SK-N-SH (cell line): Measurements from ENCODE around the gene OR10A3. TPM values are rescaled to one million over a fixed set of nuclear protein-coding genes. Genes with fewer than 3 reads are reported as not detected.
A peak's percentile ranks its signal among the peaks of the same experiment; 100 is the strongest.

Experiments used
- CTCF ChIA-PET: fragments of 300-600, 350-600 bp; formaldehyde crosslinking; extraction: SDS; loops from one replicate; lab custom pipeline; 2021; lab: Yijun Ruan, JAX
- POLR2A ChIA-PET: fragments of 350-600 bp; sonication (Branson Sonifier 250); formaldehyde crosslinking; extraction: SDS; loops from one replicate; lab custom pipeline; 2020; ENCODE audit warnings: antibody characterized with exemption, inconsistent platforms; lab: Yijun Ruan, JAX
- DNase-seq: peaks from one replicate; pipeline ENCODE4 v3.0.0; 2012
- H2AFZ ChIP-seq: fragments of 200-600 bp; sonication (generic); 2 replicates; pipeline ENCODE4 v1.8.1; 2016; ENCODE audit warnings: antibody characterized with exemption, mild to moderate bottlenecking, low read depth
- H3F3A ChIP-seq: fragments of 200-600 bp; sonication (generic); replicated peaks from 2 replicates; pipeline ENCODE3; 2016; ENCODE audit warnings: antibody characterized with exemption, mild to moderate bottlenecking; ENCODE audit not compliant: insufficient read depth
- H3K27ac ChIP-seq, 2 experiments: fragments of 200-500 bp in 1 of 2; fragments of 200-600 bp in 1 of 2; sonication (Bioruptor generic) in 1 of 2; sonication (generic), shearing (Covaris generic) in 1 of 2; 2 replicates each; pipeline versions ENCODE4 v1.5.1 to v1.6.1; 2014 to 2016; ENCODE audit warnings: low read depth in 2 of 2, inconsistent platforms in 1 of 2, low read length in 1 of 2, mild to moderate bottlenecking in 1 of 2, mixed read lengths in 1 of 2
- H3K27me3 ChIP-seq: fragments of 200-600 bp; sonication (generic), shearing (Covaris generic); 2 replicates; pipeline ENCODE4 v1.6.1; 2016; ENCODE audit warnings: mixed run types; ENCODE audit not compliant: insufficient read depth
- H3K36me3 ChIP-seq, 2 experiments: fragments of 200-500 bp in 1 of 2; fragments of 200-600 bp in 1 of 2; sonication (Bioruptor generic) in 1 of 2; sonication (generic) in 1 of 2; replicated peaks in 1 of 2; 2 replicates each; pipeline versions ENCODE3 to v1.5.1; 2014 to 2016; ENCODE audit warnings: low read length in 1 of 2, mild to moderate bottlenecking in 1 of 2; ENCODE audit not compliant: insufficient read depth in 2 of 2, control insufficient read depth in 1 of 2
- H3K4me1 ChIP-seq, 2 experiments: fragments of 200-500 bp in 1 of 2; fragments of 200-600 bp in 1 of 2; sonication (Bioruptor generic) in 1 of 2; sonication (generic), shearing (Covaris generic) in 1 of 2; 2 replicates each; pipeline versions ENCODE4 v1.5.1 to v1.6.1; 2014 to 2016; ENCODE audit warnings: low read depth in 1 of 2, low read length in 1 of 2, mixed run types in 1 of 2; ENCODE audit not compliant: insufficient read depth in 2 of 2, control insufficient read depth in 1 of 2
- H3K4me2 ChIP-seq: fragments of 200-600 bp; sonication (generic), shearing (Covaris generic); 2 replicates; pipeline ENCODE4 v1.6.1; 2017; ENCODE audit warnings: mixed run types
- H3K4me3 ChIP-seq, 2 experiments: fragments of 200-500 bp in 1 of 2; fragments of 200-600 bp in 1 of 2; sonication (Bioruptor generic) in 1 of 2; sonication (generic), shearing (Covaris generic) in 1 of 2; 2 replicates each; pipeline versions ENCODE4 v1.5.1 to v1.8.1; 2014 to 2016; ENCODE audit warnings: low read depth in 2 of 2, inconsistent platforms in 1 of 2, low read length in 1 of 2, mild to moderate bottlenecking in 1 of 2, mixed read lengths in 1 of 2, moderate library complexity in 1 of 2
- H3K79me2 ChIP-seq: fragments of 200-600 bp; sonication (generic); 2 replicates; pipeline ENCODE4 v1.8.1; 2017; ENCODE audit warnings: mild to moderate bottlenecking; ENCODE audit not compliant: insufficient read depth
- H3K9ac ChIP-seq: fragments of 200-600 bp; sonication (generic); 2 replicates; pipeline ENCODE4 v1.6.1; 2017; ENCODE audit warnings: mixed run types
- H3K9me2 ChIP-seq: fragments of 200-600 bp; sonication (generic); 2 replicates; pipeline ENCODE4 v1.6.1; 2017; ENCODE audit warnings: mixed run types
- H3K9me3 ChIP-seq: fragments of 200-600 bp; sonication (generic); 2 replicates; pipeline ENCODE4 v1.6.1; 2017; ENCODE audit warnings: mixed run types, mild to moderate bottlenecking, moderate library complexity
- H4K20me1 ChIP-seq: fragments of 200-600 bp; sonication (generic); 2 replicates; pipeline ENCODE4 v1.6.1; 2017; ENCODE audit warnings: mild to moderate bottlenecking, mixed run types; ENCODE audit not compliant: insufficient read depth
- CHD2 ChIP-seq: fragments of 150-350 bp; IDR thresholded peaks from 2 replicates; pipeline ENCODE4 v1.6.1; 2018; ENCODE audit warnings: low read length; ENCODE audit not compliant: partially characterized antibody
- EP300 ChIP-seq, 2 experiments: IDR thresholded peaks; 2 replicates each; pipeline versions ENCODE4 v1.4.0 to v1.6.1; 2012; ENCODE audit warnings: borderline replicate concordance in 1 of 2, low read depth in 1 of 2, low read length in 1 of 2
- EZH2phosphoT487 ChIP-seq: fragments of 200-600 bp; sonication (generic); IDR thresholded peaks from 2 replicates; pipeline ENCODE4 v1.6.1; 2017; ENCODE audit warnings: low read depth, mixed run types, mild to moderate bottlenecking, antibody characterized with exemption, moderate library complexity, borderline replicate concordance
- FOSL2 ChIP-seq: IDR thresholded peaks from 2 replicates; pipeline ENCODE4 v1.4.0; 2012; ENCODE audit warnings: low read depth, mild to moderate bottlenecking, moderate library complexity, borderline replicate concordance
- GABPA ChIP-seq: IDR thresholded peaks from 2 replicates; pipeline ENCODE4 v1.4.0; 2012; ENCODE audit warnings: low read depth, mild to moderate bottlenecking
- GATA2 ChIP-seq: sonication (generic); formaldehyde crosslinking; IDR thresholded peaks from 2 replicates; pipeline ENCODE4 v1.5.0; 2020; ENCODE audit warnings: mild to moderate bottlenecking, missing genetic modification reagents
- MAX ChIP-seq: IDR thresholded peaks from 2 replicates; pipeline ENCODE4 v1.4.0; 2012; ENCODE audit warnings: low read depth
- POLR2AphosphoS5 ChIP-seq: IDR thresholded peaks from 2 replicates; pipeline ENCODE4 v1.6.1; 2012; ENCODE audit warnings: low read depth, low read length
- RCOR1 ChIP-seq: fragments of 150-350 bp; IDR thresholded peaks from 2 replicates; pipeline ENCODE4 v1.6.1; 2017; ENCODE audit warnings: antibody characterized with exemption, low read length
- SIN3A ChIP-seq: IDR thresholded peaks from 2 replicates; pipeline ENCODE4 v1.6.1; 2012; ENCODE audit warnings: low read depth, mild to moderate bottlenecking, low read length, moderate library complexity, borderline replicate concordance
- SMC3 ChIP-seq: IDR thresholded peaks from 2 replicates; pipeline ENCODE4 v1.6.1; 2012; ENCODE audit warnings: low read depth, low read length, improper control_type of control experiment
- TCF12 ChIP-seq: IDR thresholded peaks from 2 replicates; pipeline ENCODE4 v1.4.0; 2012
- TEAD4 ChIP-seq: IDR thresholded peaks from 2 replicates; pipeline ENCODE4 v1.4.0; 2012; ENCODE audit warnings: mild to moderate bottlenecking, borderline replicate concordance; ENCODE audit not compliant: insufficient read depth
- YY1 ChIP-seq: IDR thresholded peaks from 2 replicates; pipeline ENCODE4 v1.4.0; 2012; ENCODE audit warnings: low read depth, mild to moderate bottlenecking
- WGBS: methylation state at CpG from one replicate; pipeline ENCODE4 v1.1.6; 2017; ENCODE audit warnings: low lambda C conversion rate; 5-methylcytosine and 5-hydroxymethylcytosine counted together
- polyA plus RNA-seq, 3 experiments: library from polyadenylated mRNA; depleted of rRNA; stranded (reverse); fragments of >200 nt; gene quantifications; 2 replicates each; pipeline ENCODE4 v1.2.3, GENCODE V29; 2012
- TF ChIP-seq, protein P1 (sequence below): fragments of 150-350 bp; IDR thresholded peaks from 2 replicates; pipeline ENCODE4 v1.6.1; 2016; ENCODE audit warnings: mild to moderate bottlenecking, low read depth, low read length
- TF ChIP-seq, protein P2 (sequence below): IDR thresholded peaks from 2 replicates; pipeline ENCODE4 v1.4.0; 2012; ENCODE audit warnings: low read depth, borderline replicate concordance

Gene OR10A3
- polyA plus RNA-seq, 1 of the 3 experiments (the other 2 are of a cell fraction): not detected

GRCh38 chr11:7977232-7977917, 35.9 kb upstream of the OR10A3 start (continued):
- TF ChIP-seq, protein P1, sequence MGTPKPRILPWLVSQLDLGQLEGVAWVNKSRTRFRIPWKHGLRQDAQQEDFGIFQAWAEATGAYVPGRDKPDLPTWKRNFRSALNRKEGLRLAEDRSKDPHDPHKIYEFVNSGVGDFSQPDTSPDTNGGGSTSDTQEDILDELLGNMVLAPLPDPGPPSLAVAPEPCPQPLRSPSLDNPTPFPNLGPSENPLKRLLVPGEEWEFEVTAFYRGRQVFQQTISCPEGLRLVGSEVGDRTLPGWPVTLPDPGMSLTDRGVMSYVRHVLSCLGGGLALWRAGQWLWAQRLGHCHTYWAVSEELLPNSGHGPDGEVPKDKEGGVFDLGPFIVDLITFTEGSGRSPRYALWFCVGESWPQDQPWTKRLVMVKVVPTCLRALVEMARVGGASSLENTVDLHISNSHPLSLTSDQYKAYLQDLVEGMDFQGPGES: no peak
- no peak for TF ChIP-seq SMC3
- TF ChIP-seq TCF12: peak; percentile 81
- peak; percentile 89 for TF ChIP-seq TEAD4
- peak; percentile 55; the same call in 1 of the 2 replicates for TF ChIP-seq FOSL2
- TF ChIP-seq EZH2phosphoT487: no peak
- no peak for TF ChIP-seq RCOR1
- no peak for TF ChIP-seq CHD2
- TF ChIP-seq, protein P2, sequence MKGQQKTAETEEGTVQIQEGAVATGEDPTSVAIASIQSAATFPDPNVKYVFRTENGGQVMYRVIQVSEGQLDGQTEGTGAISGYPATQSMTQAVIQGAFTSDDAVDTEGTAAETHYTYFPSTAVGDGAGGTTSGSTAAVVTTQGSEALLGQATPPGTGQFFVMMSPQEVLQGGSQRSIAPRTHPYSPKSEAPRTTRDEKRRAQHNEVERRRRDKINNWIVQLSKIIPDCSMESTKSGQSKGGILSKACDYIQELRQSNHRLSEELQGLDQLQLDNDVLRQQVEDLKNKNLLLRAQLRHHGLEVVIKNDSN: no peak
- 0 out of 2 replicates have a peak, but pooled peaks have one; percentile 15 for TF ChIP-seq GABPA
- TF ChIP-seq POLR2AphosphoS5: no peak
- TF ChIP-seq, all 33 proteins: peak for 10

DNA sequence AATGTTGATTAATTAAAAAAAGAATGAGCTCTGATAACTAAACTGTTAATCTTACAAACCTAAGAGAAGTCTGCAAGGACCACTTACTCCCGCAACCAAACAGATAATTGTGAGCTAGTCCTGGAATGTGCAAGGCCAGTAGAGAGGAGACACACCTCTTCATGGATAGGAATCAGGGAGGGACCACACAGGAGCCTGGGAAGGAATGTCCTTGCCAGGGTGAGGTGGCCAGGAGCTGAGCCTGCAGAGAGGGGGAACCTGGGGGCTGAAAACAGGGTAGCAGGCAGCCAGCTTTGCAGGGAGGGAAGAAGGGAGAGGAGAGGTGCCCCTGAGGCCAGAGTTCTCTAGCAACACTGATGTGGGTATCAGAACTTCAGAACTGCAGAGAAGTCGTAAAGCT, 33.2 kb upstream of the OR10A3 start:
- H3K4me1 ChIP-seq: no peaks in the 10 kb centered on the region
- DNase-seq: no peak
- CTCF ChIA-PET: interaction anchor here (1.1 to 4.0 kb wide), 4 partner anchors 12 to 82 kb away, joined by 3 to 35 read pairs (median 3); partner anchors contain the start of gene EIF3F

More for the DNA sequence above, 33.2 kb upstream of the OR10A3 start:
- no peak for TF ChIP-seq EP300 (IDR thresholded peaks at IDR 0.05; ENCODE audit: borderline replicate concordance in 1 of 2, low read depth in 1 of 2, low read length in 1 of 2)
- no peak for TF ChIP-seq SIN3A
- TF ChIP-seq MAX: no peak
- no peak for TF ChIP-seq YY1
- TF ChIP-seq GATA2 (CRISPR knock-in tag): no peak
- TF ChIP-seq FOSL2: no peak
- TF ChIP-seq GABPA: no peak
- TF ChIP-seq TEAD4: no peak
- TF ChIP-seq, protein P2: no peak
- TF ChIP-seq POLR2AphosphoS5: no peak
- no peak overlapping the region for H3K27ac ChIP-seq
- WGBS: 64% methylated on average over 2 of the region's 2 CpGs
- no peak overlapping the region for H2AFZ ChIP-seq
- H3K79me2 ChIP-seq: no peaks in the 10 kb centered on the region
- no peaks in the 10 kb centered on the region for H3K27me3 ChIP-seq
- H3F3A ChIP-seq: peaks cover 23% of the 10 kb centered on the region
- no peaks in the 10 kb centered on the region for H3K9me2 ChIP-seq
- no peak overlapping the region for H3K4me2 ChIP-seq
- H3K9ac ChIP-seq: no peak overlapping the region
- no peaks in the 10 kb centered on the region for H3K9me3 ChIP-seq
- H3K36me3 ChIP-seq: no peaks in the 10 kb centered on the region
- POLR2A ChIA-PET: no interaction called here
- H3K4me3 ChIP-seq: no peak overlapping the region
- H4K20me1 ChIP-seq: no peaks in the 10 kb centered on the region
